ENCODE data around the gene ZNF805. TPM values are rescaled to one million over a fixed set of nuclear protein-coding genes. Genes with fewer than 3 reads are reported as not detected.

Gene ZNF805
- total and polyA plus RNA-seq, 2 of the 13 experiments (the other 11 are each of a cell fraction or from before 2014, with no cell fraction given) = 5.1 to 12.8 TPM

DNA sequence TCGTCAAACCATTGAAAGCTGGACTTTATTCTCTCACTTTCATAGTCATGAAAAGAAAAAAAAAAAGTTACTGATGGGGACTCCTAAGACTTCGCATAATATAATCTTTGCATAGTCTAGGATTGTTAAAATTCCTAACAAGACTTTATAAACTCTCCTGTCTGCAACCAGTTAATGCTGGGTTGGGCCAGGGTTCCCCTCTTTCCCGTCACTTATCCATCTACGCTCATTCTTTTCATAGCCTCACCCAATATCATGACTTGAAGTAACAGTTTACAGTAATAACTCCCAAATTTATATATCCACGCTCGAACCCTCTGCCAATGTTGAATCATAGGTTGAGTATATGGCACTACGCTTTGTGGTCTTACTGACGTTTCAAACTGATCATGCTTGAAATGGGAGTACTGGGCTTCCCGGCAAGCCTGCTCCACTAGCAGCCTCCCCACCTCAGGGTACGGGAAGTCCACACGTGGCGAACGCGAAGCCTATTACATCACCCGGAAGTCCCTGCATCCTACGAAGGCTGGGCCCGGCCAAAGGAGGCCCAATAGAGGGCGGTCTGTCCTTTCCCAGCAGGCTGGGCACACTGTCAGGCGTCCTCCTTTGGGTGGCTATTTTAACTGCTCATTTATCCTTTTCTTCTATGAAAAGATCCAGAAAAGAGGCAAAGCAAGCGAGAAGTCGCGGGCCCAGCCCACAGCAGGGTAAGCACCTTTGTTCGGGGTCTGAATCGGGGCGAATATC, 39.2 kb downstream of the ZNF805 start (continued):
- TF ChIP-seq, protein P1, sequence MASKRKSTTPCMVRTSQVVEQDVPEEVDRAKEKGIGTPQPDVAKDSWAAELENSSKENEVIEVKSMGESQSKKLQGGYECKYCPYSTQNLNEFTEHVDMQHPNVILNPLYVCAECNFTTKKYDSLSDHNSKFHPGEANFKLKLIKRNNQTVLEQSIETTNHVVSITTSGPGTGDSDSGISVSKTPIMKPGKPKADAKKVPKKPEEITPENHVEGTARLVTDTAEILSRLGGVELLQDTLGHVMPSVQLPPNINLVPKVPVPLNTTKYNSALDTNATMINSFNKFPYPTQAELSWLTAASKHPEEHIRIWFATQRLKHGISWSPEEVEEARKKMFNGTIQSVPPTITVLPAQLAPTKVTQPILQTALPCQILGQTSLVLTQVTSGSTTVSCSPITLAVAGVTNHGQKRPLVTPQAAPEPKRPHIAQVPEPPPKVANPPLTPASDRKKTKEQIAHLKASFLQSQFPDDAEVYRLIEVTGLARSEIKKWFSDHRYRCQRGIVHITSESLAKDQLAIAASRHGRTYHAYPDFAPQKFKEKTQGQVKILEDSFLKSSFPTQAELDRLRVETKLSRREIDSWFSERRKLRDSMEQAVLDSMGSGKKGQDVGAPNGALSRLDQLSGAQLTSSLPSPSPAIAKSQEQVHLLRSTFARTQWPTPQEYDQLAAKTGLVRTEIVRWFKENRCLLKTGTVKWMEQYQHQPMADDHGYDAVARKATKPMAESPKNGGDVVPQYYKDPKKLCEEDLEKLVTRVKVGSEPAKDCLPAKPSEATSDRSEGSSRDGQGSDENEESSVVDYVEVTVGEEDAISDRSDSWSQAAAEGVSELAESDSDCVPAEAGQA (IDR thresholded peaks at IDR 0.05; ENCODE audit: low read depth) = no peak; the same call in 1 of the 2 replicates
- TF ChIP-seq, protein P1 (CRISPR knock-in tag; IDR thresholded peaks at IDR 0.05; ENCODE audit: borderline replicate concordance) = peak; percentile 77; the same call in 1 of the 2 replicates
- TF ChIP-seq ERF (CRISPR knock-in tag; IDR thresholded peaks at IDR 0.05) = peak; percentile 92
- peak; percentile 80 for TF ChIP-seq KMT2B (CRISPR knock-in tag; IDR thresholded peaks at IDR 0.05)
- peak; percentile 100 for TF ChIP-seq DMAP1 (CRISPR knock-in tag; IDR thresholded peaks at IDR 0.05)
- TF ChIP-seq ZBTB42 (CRISPR knock-in tag; IDR thresholded peaks at IDR 0.05) = 0 out of 2 replicates have a peak, but pooled peaks have one; percentile 14
- TF ChIP-seq, protein P2, sequence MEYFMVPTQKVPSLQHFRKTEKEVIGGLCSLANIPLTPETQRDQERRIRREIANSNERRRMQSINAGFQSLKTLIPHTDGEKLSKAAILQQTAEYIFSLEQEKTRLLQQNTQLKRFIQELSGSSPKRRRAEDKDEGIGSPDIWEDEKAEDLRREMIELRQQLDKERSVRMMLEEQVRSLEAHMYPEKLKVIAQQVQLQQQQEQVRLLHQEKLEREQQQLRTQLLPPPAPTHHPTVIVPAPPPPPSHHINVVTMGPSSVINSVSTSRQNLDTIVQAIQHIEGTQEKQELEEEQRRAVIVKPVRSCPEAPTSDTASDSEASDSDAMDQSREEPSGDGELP (IDR thresholded peaks at IDR 0.05; ENCODE audit: borderline replicate concordance, low read depth) = peak; percentile 28; the same call in 1 of the 2 replicates
- TF ChIP-seq ATRX (CRISPR knock-in tag; IDR thresholded peaks at IDR 0.05; ENCODE audit: borderline replicate concordance) = no peak
- peak; percentile 25 for TF ChIP-seq HNRNPH1 (optimal IDR thresholded peaks at IDR 0.05; ENCODE audit: low read depth, low read length)
- TF ChIP-seq TRIM24 (CRISPR knock-in tag; IDR thresholded peaks at IDR 0.05) = no peak
- peak; percentile 7; the same call in 1 of the 2 replicates for TF ChIP-seq SMC3 (IDR thresholded peaks at IDR 0.05; ENCODE audit: low read length)
- TF ChIP-seq ATF7 (IDR thresholded peaks at IDR 0.05) = no peak; the same call in 1 of the 2 replicates
- TF ChIP-seq ATF7 (CRISPR knock-in tag; IDR thresholded peaks at IDR 0.05) = peak; percentile 74; the same call in 1 of the 2 replicates
- TF ChIP-seq MED1 (CRISPR knock-in tag; IDR thresholded peaks at IDR 0.05) = peak; percentile 88
- TF ChIP-seq ZNF839 (CRISPR knock-in tag; IDR thresholded peaks at IDR 0.05; ENCODE audit: borderline replicate concordance) = no peak
- peak; percentile 32; the same call in 1 of the 2 replicates for TF ChIP-seq RFXANK (CRISPR knock-in tag; IDR thresholded peaks at IDR 0.05)
- TF ChIP-seq, protein P3, sequence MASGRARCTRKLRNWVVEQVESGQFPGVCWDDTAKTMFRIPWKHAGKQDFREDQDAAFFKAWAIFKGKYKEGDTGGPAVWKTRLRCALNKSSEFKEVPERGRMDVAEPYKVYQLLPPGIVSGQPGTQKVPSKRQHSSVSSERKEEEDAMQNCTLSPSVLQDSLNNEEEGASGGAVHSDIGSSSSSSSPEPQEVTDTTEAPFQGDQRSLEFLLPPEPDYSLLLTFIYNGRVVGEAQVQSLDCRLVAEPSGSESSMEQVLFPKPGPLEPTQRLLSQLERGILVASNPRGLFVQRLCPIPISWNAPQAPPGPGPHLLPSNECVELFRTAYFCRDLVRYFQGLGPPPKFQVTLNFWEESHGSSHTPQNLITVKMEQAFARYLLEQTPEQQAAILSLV (CRISPR knock-in tag; IDR thresholded peaks at IDR 0.05; ENCODE audit: borderline replicate concordance) = no peak
- peak; percentile 80; the same call in 1 of the 2 replicates for TF ChIP-seq MIER3 (CRISPR knock-in tag; IDR thresholded peaks at IDR 0.05; ENCODE audit: borderline replicate concordance)
- no peak for TF ChIP-seq MEIS1 (CRISPR knock-in tag; IDR thresholded peaks at IDR 0.05; ENCODE audit: borderline replicate concordance)
- no peak for TF ChIP-seq ZNF598 (CRISPR knock-in tag; IDR thresholded peaks at IDR 0.05; ENCODE audit: borderline replicate concordance)
- TF ChIP-seq ZNF850 (CRISPR knock-in tag; conservative IDR thresholded peaks at IDR 0.05) = no peak
- TF ChIP-seq ZNF484 (CRISPR knock-in tag; IDR thresholded peaks at IDR 0.05; ENCODE audit: borderline replicate concordance, low read depth) = no peak

All from HepG2 (cell line).